Femur (tissue), 1 donor: ENCODE data around the gene ARMC2.
"Not testable (repeated sequence)": the region's sequence is repeated elsewhere in the genome, so short reads cannot be mapped to it uniquely, and the experiment has no call there.

Source experiments
- DNase-seq: peaks from one replicate; pipeline ENCODE4 v3.0.0-alpha.2; 2017

Gene ARMC2

DNA sequence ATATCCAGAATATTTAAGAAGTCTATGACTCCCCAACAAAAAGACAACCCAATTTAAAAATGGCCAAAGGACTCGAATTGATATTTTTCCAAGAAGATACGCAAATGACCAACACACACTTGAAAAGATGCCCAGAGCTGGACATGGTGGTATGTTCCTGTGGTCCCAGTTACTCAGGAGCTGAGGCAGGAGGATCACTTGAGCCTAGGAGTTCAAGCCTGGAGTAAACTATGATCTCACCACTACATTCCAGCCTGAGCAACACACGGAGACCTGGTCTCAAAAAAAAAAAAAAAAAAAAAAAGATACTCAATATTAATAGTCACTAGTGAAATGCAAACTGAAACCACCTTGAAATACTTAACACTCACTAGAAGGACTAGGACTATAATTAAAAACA is 12.2 kb upstream of the ARMC2 start:
- DNase-seq = no peak

DNA sequence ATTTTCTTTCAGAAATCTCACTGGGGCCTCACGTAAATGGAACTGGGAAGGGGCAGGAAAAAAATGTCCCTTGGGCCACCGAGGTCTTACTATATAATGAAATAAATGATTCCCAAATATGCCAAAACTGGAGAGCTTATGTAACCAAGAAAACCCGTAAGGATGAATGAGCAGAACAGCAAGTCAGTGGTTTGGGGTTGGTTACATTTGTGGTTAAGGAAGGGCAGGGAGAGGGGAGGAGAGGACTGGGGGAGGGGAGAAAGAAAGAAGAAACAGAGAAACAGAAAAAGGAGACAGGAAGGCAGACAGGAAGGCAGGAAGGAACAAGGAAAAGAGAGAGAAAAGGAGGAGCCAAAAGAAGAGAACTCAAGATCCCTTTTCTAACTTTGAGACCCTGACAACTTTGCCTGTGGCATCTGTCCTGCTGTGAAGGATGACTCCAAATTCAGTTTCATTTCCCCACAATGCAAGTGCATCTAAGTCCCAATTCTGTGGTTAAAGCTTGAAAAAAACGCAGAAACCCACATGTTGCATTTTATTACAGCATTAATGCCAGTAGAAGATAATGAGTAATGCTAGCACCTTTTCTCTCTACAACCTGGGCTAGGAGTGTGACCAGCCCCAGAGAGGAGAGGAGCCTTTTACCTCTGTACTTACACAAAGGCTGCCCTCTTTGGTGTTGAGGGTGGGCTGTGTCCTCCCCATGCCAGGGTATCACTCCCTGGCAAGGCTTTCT is 10.8 kb upstream of the ARMC2 start:
- DNase-seq = no peak

DNA sequence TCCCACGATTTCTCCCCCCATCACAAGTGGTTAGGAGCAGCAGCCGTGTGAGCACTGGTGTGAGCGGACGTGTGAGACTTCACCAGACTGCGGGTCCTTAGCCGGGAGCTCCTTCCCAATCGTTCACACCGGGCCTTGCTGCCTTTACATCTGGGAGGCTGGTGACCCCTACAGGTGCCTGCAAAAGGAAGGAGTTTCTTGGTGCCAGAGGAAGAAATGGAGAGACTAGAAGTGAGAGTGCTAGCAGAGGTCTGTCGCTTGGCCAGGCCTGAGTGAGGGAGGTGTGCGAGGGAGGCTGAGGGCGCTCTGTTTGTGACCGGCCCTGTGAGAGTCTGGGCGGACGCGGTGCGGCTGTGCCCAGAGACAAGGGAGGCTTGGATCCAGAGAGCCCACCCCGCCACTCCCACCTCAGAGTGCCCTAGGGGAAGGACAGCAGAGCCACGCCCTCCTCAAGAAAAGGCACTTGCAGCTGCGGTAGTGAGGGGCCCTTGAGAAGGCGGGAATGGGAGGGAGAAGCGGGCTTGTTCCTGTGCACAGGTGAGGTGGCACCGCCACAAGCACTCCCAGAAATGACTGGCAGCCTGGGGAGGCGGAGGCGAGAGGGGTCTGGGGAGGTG is 10.0 kb upstream of the ARMC2 start:
- peak; percentile 44 for DNase-seq

DNA sequence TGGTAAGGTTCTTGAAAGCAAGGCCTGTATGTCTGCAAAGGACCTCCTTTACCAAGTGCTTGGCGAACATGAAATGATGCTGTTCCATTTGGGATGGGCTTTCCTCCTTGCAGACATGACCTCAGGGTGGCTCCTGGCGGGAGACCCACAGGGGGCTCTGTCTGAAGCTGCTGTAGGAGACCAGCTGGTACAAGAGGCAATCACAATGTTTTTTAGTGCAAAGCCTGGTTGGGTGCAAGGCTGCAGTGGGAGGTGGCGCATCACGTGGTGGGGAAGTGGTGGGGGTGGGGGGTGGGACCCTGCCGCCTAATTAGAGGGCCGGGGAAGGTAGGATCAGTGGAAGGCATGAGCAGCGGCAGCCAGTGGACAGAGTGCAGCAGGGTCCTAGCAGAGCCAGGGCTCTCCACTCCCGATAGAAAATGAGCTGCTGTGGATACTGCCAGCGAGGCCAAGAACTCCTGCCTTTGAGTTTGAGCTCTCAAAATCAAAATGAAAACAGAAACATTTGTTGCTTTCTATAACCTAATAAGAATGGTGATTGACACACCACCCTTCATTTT is 9.1 kb upstream of the ARMC2 start:
- DNase-seq = no peak

DNA sequence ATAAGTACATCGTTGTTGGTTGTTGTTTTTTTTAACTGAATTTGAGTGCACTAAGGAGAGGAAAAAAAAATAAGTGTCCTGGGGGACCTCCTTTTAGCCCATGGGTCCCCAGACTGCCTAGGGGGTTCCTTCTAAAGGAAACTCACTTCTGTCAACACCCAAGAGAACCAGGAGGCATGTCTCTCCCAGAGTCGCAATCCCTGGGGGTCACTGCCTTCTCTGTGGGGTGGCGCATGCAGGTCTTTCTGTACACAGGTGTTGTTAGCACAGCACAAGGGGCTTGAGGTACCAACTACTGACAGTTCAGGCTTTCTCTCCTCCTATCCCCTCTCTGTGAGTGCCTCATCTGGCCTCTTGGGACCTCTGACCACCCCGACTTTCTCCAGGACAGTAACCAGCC is 7.3 kb upstream of the ARMC2 start:
- no peak for DNase-seq

DNA sequence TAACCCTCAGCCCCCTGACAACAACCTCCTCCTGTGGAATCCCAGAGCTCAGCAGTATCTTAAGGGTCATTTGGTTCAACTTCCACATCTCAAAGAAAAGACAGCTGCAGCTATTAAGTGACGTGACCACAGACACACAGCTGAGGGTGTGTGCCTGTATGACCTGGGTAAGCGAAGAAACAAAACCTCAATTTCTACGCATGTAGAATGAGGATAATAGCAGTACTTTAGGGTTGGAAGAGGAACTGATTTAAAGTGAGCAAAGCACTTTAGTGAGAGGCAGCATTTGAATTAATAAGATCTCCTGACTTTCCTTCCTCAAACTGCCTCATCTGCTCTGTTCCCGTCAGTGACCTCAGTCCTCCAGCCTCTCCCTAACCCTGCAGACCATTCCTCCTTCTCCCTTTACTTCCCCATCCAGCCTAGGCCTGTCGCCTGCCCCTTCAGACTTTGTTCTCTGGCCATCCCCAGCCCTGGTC is 6.8 kb upstream of the ARMC2 start:
- DNase-seq = no peak

DNA sequence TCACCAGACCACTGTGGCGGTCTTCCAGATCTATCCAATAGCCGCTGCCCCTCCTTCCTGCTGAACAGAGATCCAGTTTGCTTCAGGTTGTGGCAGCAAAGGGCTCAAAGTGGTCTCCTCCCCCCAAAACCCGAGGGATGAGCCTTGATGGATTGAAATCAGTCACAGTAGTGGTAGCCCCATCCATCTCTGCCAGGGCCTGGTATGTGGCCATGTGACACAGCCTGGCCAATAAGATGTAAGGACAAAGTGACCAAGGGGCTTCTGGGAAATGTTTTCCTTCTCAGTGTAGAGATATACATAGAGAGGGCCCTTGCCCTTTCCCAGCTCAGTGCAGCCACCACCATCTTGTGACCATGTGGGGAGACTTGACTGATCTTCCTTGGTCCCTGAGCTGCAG is 4.1 kb upstream of the ARMC2 start:
- no peak for DNase-seq

DNA sequence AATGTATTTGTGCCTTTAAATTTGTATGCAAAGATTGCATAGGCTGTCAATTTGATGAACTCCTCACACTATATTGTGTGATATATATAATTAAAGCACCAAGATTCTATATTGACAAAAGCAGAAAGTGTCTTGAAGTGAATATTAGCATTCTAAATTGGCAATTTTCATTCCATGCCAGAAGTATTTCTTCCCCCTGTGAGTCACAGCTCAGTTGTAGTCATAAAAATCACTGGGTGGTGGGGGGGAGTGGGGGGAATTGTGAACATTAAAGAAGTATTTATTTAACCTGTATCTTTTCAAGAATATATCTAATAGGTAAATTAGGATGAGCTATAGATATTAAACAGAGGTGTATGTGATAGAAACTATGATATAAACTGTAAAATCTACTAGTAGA is 3.1 kb upstream of the ARMC2 start:
- no peak for DNase-seq

DNA sequence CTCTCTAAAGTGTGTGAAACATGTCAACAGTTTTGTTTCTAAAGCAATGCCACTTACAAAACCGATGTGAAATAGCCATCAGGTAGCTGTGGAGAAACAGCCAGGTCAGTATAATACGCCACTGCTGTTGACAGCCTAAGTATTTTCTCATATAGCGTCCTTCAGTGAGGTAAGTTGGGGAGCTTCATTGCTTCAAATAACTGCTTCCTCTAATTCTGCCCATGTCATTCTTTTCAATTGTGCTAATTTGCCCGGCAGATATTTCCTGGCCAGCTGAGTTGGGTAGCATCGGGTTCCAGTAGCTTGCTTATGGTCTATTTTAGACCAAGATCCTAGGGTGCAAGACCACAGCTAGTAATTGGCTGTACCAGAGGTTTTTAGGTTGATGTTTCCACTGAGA is 2.1 kb upstream of the ARMC2 start:
- DNase-seq = no peak

DNA sequence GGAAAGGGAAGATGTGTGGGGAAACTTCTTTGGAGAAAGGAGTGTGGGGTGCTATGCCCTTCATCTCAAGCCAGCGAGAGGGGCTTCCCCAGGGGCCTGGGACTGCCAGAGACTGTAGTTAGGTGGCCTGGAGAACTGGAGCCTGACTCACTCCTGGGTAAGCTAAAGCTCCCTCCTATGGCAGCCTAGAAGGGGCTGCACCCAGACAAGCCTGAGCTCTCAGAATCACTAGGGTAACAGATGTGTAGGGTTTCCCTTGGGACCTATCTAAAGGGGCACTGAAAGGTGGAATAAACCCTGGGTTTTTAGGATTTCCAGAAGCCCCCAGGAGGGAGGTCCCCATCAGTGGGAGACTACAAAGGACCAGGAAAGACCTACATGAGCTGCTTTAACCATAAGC is 1.6 kb upstream of the ARMC2 start:
- DNase-seq = no peak

DNA sequence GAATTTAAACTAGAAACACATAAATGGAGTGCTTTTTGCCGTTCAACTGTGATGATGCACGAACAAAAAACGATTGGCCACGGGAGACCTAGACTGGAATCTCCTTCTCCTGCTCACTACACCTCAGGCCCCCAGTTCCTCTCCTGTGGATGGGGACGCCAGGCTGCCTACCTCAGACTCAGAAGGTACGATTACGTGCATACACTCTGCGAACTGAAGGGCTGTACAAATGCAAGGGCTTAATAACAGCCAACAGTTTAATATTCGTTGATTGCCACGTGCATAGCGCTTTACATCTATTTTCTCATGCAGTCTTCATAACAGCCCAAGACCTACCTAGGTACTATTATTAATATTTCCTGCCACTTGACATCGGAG is 495 bp upstream of the ARMC2 start:
- no peak for DNase-seq

DNA sequence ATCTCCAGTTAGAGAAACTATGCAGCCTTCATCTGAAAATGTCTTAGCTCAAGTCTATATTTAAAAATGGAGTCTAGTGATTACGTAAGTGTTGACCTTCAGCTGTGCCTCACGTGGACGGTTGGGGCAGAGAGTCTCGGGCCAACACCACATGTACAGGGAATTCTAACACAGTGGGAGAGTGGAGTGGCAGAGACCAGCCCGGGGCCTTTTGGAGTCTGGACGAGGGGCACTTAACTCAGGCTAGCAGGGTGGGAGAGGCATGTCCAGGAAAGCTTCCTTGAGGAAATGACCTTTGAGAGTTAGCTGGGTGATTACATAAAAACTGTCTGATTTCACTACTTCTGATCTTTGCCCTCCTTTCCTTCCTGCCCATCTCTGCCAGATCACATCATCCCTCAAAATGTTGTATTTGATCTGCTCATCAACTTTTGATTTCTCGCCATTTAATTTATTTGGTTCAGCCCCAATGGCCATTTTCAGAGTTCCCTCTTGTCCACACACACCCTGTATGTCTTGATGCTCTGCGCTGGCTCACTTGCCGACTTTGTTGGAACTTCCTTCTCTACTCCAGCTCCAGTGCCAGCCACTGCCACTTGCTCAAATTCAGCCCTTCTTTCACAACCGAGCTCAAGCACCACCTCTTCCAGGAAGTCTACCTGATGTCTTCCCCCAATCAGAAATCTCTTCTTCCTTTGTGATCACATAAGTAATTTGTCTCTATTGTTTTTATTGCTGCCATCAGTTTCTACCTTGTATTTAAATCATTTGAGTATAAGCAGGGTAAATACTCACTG is 2.6 kb downstream of the ARMC2 start:
- no peak for DNase-seq

DNA sequence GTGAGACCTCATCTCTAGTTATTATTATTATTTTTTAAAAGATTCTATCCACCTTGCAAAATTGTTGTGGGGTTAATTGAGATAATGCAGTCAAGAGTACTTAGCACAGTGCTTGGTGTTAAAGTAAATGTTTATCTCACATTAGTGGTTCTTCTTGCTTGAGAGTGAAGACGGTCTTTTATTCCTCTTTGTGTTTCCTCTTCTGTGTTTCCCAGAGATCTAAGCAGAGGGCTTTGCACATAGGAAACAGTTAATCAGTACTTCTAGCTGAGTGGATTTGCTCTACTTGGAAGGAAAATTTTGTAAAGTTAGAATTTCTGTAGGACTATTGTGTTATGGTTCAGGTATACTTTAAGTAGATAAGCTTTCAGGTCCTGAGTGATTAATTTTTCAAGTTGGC is 3.5 kb downstream of the ARMC2 start:
- DNase-seq = no peak

DNA sequence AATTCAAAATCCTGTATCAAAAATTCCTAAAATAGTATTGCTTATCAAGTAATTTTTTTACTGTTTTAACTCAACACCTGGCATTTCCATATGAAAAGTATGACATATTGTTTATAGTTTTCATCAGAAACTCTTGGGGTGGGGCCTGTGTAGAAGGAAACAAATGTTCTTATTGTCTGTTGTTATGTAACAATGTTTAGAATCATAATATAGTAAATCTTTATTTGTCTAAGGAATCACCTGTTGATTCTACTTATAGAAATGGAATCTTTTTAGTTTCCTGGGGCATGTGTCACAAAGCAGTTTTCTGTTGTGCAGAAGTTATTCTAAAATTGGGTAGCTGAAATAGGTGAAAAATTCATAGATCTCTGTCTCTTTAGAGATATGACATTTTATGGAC is 4.9 kb downstream of the ARMC2 start:
- no peak for DNase-seq

DNA sequence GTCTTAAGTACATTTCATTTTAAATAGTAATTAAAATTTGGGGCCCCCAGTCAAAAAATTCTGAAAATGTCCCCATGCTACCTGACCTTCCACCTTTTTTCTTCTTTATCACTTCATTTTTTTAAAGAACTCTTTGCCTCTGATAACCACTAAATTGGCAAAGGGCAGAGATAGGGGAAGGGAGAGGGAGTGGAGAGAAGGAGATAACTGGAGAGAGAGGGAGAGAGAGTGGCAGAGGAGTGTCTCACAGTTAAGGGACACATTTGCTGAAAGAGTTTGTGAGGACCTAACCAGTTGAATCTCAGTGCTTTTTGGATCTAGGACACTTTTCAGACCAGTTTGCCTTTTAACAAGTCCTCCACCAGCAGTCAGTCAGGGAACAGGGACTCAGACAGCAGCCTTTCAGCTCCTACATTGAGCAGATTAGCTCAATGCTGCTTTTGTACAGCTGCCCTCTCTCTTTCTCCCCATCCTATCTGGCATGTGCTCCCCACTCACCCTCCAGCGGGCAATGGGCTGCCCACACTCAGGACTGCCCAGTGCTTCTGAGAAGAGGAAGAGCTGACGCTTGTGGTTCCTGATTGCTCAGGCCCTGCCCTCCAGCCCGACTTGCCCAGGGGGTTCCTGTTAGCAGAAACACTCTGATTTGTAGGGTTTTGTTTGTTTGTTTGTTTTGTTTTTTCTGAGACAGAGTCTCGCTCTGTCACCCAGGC is 14.4 kb downstream of the ARMC2 start:
- DNase-seq = no peak

DNA sequence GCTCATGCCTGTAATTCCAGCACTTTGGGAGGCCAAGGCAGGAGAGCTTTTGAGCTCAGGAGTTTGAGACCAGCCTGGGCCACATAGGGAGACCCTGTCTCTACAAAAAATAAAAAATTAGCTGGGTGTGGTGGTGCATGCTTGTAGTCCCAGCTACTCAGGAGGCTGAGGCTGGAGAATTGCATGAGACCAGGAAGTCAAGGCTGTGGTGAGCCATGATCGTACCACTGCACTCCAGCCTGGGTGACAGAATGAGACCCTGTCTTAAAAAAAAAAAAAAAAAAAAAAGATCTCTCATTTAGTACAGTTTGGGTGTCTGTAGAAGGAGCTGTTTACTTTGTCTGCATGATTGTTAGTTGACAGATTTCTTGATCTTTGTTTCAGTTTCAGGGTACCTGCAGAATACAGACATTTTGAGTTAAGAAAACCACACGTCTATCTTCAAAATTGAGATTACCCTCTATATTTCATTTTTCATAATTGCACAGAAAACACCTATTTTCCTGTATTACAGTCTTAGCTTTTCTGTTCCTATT is 17.6 kb downstream of the ARMC2 start:
- not testable (repeated sequence) for DNase-seq

DNA sequence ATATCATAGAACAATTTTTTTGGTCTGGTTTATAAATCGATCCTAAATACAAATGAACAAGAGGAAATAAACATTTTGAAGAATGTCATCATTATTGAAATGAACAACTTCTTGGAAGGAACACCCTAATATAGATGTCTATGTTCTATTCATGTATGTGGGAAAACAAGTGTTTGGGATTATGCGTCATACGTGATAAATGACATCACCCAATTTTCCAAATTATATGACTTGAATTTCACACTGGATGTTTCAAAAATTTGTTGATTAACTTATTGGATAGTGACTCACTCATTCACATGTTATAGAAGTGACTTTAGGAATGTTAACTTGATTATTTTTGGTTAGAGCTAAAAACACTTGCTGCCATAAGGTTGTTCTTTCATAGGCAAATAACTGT is 18.6 kb downstream of the ARMC2 start:
- DNase-seq = no peak

DNA sequence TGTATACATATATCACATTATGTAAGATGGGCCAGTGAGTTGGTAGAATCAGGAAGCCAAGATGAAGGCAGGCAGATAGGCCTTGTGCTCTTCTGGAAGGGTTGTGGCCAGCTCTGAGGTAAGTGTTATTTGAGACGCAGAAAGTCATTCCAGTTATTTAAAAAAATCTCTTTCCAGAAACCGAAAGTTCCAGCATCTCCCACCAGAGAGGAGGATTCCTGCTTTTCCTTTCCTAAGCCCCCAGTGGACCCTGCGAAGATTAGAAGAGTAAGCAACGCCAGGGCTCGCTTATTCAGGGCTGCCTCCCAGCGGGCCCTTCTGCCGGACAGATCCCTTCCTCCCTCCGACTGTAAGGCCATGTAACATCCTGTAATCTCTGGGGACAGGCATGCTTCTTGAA is 20.4 kb downstream of the ARMC2 start:
- DNase-seq = peak; percentile 58

DNA sequence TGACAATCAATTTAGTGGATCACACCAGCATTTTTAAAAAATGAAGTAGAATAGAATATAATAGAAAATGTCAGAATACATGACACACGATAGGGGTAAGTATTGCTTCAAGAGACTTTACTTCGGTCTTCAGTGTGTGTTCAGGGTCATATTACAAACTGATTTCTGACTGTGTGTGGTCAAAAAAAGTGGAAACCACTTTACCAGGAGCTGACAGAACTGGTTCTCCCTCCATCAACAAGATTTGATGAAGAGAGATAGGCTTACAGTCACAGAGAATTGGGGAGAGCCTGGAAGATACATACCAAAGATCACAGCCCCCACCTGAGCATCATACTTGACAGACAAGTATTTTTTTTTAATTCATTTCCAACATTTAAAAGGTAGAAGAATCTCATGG is 21.7 kb downstream of the ARMC2 start:
- no peak for DNase-seq

DNA sequence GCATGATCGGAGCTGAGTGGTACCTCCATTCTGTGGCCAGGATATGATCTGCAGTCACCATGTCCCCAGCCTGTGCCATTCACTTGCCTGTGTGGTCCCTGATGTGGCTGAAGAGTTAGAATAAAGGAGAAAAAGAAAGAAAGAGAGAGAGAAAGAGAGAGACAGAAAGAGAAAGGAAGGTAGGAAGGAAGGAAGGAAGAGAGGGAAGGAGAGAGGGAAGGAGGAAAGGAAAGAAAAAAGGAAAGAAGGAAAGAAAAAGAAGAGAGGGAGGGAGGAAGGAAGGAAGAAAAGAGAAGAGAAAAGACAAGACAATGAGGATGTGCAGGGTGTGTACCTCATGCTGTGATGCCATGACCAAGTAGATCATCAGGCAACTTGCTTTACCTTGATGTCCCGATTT is 22.1 kb downstream of the ARMC2 start:
- DNase-seq = no peak

DNA sequence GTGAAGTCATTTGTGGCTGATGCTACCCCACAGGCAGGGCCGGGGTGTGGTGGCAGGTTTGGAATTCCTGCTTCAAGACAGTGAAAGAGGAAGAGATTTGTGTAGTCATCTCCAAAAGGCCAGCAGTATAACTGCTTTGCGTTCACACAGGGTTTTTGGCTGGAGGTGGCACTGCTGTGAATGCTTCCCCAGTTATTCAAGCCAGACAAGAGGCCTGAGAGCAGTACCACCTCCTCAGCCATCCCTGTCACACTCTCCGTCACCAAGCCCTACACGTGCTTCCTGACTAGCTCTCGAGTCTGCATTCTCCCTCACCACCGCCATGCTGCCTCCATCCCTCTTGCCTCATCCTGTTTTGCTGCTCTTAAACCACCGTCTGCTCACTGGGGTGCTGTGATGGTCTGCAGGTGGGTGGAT is 23.9 kb downstream of the ARMC2 start:
- DNase-seq = no peak

DNA sequence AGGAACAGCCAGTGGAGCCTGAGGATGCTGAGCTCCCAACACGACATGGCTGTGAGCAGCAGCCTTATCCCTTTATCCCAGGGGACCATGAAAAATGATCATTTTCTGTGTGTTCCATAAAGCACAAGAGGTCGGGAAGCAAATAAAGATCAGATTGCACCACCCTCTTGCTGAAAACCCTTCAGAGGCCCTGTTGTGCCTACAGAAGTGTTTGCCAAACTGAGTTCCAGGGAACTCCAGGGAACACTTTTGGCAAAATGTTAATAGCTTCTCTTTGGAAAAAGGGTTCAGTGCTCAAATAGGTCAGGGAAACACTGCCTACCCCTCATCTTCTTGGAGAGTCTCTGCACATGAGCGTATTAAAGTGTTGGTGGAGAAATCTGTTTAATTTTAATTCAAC is 24.4 kb downstream of the ARMC2 start:
- no peak for DNase-seq

DNA sequence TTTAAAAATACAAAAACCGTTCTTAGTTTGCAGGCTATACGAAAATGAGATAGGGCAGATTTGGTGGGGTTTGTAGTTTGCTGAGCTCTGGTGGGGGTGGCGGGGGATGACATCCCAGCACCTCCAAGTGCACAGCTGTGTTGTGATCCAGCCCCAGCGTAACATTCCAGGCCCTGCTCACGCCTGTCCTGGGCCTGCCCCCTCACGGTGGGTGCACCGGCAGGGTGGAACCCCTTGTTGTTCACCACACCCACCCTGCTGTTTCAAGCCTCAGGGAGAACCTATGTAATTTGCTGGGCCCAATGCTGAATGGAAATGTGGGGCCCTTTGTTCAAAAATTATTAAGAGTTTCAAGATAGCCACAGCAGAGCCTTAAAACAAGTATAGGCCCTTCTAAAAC is 25.0 kb downstream of the ARMC2 start:
- DNase-seq = no peak
